Mammary epithelial cell (primary cell): Measurements from ENCODE around the gene CORO2A.

Source experiments
- EZH2 ChIP-seq: IDR thresholded peaks from 2 replicates; pipeline ENCODE4 v1.6.1; 2012; ENCODE audit warnings: low read length, inconsistent platforms, borderline replicate concordance
- TF ChIP-seq, protein P1 (sequence below), 2 donors: IDR thresholded peaks in 1 of 2; conservative IDR thresholded peaks in 1 of 2; 2 replicates each; pipeline ENCODE4 v1.5.1; 2011 to 2012; ENCODE audit warnings: inconsistent platforms in 2 of 2, low read length in 2 of 2, mild to moderate bottlenecking in 2 of 2, control low read depth in 1 of 2, low read depth in 1 of 2; ENCODE audit not compliant: insufficient read depth in 1 of 2; ENCODE audit errors: extremely low read depth in 1 of 2

DNA sequence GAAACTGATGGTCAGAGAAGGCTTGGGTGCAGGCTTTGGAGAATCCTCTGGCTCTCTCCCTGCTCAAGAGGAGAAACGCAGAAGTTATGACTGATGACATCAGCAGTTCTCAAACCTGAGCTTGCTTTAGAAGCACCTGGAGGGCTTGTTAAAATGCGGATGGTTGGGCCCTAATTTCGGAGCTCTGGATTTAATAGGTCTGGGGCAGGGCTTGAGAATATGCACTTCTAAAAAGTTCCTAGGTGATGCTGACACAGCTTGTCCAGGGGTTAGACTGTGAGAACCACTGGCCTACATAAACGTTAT lies 36.6 kb upstream of the CORO2A start:
- TF ChIP-seq, protein P1, sequence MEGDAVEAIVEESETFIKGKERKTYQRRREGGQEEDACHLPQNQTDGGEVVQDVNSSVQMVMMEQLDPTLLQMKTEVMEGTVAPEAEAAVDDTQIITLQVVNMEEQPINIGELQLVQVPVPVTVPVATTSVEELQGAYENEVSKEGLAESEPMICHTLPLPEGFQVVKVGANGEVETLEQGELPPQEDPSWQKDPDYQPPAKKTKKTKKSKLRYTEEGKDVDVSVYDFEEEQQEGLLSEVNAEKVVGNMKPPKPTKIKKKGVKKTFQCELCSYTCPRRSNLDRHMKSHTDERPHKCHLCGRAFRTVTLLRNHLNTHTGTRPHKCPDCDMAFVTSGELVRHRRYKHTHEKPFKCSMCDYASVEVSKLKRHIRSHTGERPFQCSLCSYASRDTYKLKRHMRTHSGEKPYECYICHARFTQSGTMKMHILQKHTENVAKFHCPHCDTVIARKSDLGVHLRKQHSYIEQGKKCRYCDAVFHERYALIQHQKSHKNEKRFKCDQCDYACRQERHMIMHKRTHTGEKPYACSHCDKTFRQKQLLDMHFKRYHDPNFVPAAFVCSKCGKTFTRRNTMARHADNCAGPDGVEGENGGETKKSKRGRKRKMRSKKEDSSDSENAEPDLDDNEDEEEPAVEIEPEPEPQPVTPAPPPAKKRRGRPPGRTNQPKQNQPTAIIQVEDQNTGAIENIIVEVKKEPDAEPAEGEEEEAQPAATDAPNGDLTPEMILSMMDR (conservative IDR thresholded peaks at IDR 0.05 in 1 of 2, IDR thresholded peaks at IDR 0.05 in 1 of 2; ENCODE audit: extremely low read depth in 1 of 2, insufficient read depth in 1 of 2, low read depth in 1 of 2, low read length in 2 of 2): no peak
- TF ChIP-seq EZH2: no peak
